HG03175 (cell line): ENCODE measurements around the gene TRAPPC6A.

Experiments used
- ATAC-seq: cut with Tn5 transposase; IDR thresholded peaks from one replicate; pipeline ENCODE4 v1.9.1; 2021; ENCODE audit warnings: mild to moderate bottlenecking, moderate library complexity; ENCODE audit not compliant: unreplicated experiment

TRAPPC6A gene

DNA sequence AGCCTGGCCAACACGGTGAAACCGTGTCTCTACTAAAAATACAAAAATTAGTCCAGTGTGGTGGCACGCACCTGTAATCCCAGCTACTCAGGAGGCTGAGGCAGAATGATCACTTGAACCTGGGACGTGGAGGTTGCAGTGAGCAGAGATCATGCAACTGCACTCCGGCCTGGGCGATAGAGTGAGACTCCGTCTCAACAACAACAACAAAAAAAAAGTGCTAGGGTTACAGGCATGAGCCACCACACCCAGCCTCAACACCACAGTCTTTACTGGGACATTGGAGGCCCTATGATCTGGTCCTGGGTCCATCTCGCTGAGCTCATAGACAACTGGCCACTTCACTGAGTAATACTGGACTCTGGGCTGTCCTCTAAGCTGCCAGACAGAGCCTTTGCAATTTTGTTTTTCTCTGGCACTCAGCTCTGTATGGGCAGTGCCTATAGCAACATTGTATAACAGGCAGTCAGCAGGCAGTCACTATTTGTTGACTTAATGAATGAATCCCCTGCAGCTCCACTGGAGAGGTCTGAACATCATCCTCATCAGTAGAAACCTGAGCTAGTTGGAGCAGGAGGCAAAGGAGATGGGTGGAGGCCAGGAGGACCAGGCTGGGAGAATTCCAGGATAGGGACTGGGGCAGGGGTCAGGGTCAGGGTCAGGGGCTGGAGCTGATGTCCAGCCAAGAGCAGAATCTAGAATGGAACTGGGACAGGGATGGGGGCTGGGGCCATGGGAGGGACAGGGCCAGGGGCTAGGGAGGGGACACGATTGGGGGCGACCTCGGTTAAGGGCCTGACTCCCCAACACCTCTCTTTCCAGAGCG, 8.7 kb upstream of the TRAPPC6A start:
- ATAC-seq = no peak

DNA sequence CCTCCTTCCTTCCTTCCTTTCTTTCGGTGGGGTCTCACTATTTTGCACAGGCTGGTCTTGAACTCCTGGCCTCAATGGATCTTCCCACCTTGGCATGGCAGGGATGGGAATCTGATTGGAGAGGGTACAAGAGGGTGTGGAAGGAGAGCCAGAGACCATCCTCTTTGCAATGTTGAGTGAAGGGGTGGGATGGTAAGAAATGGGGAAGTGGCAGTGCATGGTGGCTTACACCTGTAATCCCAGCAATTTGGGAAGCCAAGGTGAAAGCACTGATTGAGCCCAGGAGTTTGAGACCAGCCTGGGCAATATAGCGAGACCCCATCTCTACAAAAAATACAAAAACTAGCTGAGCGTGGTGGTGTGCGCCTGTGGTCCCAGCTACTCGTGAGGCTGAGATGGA, 6.1 kb upstream of the TRAPPC6A start:
- no peak for ATAC-seq

DNA sequence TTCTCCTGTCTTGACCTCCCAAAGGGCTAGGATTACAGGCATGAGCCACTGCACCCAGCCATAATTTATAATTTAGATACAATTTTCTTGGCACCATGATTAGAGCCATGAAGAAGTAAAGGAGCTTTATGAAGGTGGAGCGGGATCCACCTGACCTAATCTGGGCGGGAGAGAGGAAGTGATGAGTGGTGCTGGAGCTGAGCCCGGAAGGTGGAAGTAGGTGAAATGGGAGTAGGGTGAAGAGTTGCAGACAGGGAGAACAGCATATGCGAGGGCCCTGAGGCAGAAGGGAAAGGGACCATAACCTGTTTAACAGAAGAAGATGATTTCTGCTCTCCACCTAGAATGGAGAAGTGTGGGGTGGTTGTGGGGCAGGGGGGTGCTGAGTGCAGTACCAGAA, 4.7 kb upstream of the TRAPPC6A start:
- no peak for ATAC-seq

DNA sequence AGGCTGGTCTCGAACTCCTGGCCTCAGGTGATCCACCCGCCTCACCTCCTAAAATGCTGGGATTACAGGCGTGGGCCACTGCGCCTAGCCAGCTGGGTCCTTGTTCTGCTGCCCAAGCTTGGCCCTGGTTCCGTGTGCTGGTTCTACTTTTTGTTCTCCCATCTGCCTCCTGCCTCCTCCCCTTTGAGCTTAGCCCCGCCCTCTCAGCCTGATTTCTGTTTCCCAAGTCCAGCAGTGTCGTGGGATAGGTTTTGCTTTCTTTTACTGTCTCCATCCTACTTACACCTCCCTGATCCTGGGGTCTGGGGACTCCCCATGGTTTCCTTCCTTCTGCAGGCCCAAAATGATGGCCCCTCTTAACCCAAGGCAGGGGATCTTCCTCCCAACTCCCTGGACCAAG, 2.9 kb upstream of the TRAPPC6A start:
- ATAC-seq = no peak

DNA sequence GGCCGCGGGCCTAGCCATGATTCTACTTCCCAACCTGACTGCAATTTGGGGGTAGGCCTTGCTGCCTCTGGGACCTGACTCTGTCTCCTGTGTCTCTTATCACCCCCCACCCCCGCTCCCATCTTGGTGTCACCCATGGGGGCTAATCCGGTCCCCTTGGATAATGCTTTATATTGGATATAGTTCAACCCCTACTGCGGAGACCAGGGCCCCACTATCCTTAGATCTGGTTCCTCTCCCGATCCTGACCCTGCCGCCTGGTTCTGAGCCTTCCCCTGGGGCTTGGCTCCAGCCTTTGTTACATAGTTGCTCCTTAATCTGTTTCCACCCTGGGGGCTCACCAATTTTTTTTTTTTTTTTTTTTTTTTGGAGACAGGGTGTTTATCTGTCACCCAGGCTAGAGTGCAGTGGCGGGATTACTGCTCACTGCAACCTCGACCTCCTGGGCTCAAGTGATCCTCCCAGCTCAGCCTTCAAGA, 1.9 kb upstream of the TRAPPC6A start:
- no peak for ATAC-seq

DNA sequence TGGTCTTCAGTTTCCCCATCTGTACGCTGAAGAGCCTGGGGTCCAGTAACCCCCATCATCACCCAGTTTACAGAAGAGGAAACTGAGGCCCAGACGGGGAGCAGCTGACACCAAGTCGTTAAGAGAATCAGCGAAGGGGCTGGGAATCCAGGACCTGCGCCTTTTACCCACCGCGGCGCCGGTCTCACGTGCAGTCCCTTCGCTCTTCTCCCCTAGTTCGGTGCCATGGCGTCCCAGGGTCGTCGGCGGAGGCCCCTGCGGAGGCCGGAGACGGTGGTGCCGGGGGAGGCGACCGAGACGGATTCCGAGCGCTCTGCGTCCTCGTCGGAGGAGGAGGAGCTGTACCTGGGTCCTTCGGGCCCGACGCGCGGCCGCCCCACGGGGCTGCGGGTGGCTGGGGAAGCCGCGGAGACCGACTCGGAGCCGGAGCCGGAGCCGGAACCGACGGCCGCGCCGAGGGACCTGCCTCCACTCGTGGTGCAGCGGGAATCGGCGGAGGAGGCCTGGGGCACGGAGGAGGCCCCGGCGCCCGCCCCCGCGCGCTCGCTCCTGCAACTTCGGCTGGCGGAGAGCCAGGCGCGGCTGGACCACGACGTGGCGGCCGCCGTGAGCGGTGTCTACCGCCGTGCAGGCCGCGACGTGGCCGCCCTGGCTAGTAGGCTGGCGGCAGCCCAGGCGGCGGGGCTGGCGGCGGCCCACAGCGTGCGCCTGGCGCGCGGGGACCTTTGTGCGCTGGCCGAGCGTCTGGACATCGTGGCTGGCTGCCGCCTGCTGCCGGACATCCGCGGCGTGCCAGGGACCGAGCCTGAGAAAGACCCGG, 1.2 kb upstream of the TRAPPC6A start:
- ATAC-seq = no peak

DNA sequence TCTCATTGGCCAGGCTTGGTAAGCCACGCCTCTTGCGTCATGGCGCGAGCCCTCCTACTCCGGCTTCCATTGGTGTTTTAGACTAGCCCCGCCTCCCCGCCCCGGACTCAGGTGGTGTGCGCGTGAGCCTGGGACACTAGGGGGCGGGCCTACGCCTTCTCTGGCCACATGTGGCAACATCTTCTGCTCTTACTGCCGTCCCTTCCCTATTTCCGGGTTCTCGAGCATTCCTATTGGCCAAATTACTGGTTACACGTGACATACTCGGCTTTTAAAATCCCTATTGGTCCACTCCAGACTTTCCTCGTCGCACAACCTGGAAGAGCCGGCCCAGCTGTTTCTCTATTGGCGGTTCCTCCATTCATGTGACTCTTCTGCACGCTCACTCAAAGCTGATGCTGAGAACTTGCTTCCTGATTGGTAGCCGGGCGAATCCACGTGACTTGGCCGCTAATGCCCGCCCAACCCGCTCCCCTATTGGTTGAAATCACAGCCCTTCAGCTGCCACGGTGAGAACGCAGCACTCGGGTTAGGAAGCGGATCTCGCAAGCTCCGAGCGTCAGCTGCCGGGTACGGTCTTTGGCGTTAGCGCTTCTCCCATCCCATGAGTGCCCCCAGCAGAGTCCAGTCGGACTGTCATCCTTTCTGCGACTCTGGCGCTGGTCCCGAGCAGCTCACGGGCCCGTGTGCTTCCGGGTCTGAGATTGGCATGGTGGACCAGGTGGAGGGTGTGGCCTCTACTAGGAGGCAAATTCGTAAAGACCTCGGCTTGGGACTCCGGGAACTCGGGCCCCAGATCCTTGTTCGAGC, 430 bp upstream of the TRAPPC6A start, which contains the start of gene BLOC1S3:
TSS of gene BLOC1S3 (plus strand) at position 523 of the 810 bp plus-strand sequence. CDS start 513 bp downstream, outside the sequence.
- peak; percentile 81 for ATAC-seq

DNA sequence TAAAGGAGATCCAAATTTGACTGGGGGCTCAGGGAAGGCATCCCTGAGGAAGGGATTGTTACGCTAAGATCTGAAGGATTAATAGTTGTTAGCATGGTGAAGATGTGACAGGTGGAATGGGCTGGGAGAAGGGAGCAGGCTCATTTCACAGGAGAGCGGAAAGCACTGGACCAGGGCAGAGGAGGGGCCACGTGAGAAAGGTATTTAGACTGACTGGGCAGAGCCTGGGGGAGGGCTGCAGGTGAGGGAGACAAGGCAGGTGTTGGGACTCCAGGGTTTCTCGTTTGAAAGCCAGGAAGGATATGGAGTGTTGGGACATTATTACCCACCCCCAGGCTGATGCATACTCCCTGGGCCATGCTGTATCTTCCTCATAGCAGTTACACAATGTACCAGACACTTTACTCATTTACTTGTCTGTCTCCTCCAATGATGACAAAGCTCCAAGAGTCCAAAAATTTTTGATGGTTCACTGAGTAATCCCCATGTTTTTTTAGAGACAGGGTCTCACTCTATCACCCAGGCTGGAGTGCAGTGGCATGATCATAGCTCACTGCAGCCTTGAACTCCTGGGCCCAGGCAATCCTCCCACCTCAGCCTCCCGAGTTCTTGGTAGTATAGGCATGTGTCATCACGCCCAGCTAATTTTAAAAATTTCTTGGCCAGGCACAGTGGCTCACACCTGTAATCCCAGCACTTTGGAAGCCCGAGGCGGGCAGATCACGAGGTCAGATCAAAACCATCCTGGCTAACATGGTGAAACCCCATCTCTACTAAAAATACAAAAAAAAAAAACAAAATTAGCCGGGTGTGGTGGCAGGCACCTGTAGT, 2.3 kb downstream of the TRAPPC6A start:
- no peak for ATAC-seq

DNA sequence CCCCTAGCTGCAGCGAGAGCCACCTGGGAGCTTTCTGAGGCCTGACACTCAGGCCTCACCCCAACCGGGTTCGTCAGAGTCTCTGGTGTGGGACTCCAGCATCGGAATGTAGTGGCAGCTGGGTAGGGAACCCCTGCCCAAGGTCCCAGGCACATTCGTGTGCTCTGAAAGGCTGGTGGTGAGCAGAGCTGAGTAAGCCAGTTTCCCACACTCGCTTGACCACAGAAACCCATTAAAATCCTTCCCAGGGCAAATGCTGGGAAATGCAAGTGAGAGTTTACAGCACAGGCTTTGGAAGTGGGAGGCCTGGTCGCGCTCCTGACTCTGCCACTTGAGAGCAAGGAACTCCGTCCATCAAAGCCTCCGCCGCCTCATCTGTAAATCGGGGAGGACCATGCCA, 4.2 kb downstream of the TRAPPC6A start:
- no peak for ATAC-seq

DNA sequence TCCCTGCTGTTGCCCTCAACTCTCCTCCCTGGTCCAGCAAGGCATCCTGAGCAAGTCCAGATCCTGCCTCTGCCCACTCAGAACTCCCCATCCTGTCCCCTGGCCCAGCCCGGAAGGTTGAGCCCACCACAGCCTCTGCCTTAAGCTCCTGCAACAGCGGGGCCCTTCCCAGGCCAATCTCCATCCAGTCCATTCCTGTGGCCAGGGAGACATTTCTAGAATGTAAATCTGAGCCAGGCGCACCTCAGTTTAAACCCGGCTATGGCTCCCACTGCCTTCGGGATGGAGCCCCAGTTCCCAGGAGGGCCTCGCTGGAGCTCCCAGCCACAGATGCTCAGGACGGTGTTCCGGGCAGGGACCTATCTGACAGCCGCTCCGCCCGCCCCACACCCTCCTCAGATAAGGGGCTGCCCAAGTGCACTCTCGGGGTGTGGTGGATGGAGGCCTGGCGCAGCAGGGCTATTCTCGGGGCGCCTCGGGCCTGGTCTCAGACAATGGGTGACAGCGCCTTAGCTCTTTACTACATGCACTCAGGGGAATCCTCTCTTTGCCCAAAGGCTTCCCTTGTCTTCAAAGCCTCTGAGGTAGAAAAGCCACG, 5.3 kb downstream of the TRAPPC6A start:
- ATAC-seq = no peak

DNA sequence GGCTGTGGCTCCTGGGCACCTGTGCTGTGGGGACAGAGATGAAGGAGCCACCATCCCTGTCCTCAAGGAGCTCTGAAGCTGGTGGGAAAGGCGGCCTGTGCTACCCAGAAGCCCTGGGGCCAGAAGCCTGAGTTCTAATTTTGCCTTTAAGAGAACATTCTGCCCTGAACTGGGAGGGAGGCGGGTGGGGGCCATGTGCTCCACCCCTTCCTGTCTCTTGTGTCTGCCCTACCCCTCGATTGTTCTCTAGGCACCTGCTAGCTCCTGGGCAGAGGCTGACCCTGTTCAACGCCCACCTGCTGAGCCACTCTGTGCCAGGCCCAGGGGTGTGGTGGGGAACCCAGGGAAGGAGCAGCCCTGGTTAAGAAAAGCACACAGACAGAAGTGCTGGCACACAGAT, 5.9 kb downstream of the TRAPPC6A start:
- no peak for ATAC-seq

DNA sequence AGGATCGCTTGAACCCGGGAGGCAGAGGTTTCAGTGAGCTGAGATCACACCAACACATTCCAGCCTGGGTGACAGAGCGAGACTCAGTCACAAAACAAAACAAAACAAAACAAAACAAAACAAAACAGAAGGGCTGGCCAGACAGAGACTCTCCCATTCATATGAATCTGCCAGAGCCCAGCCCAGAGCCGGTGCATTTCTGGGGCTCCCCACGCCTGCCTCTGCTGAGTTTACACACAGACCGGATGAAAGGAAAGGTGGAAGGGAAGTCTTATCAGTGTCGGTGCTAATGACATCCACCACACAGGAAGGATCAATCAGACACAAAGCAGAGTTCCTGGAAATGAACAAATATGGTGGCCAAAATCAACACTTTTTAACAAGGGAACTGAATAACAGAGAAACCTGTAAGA, 6.8 kb downstream of the TRAPPC6A start:
- no peak for ATAC-seq

DNA sequence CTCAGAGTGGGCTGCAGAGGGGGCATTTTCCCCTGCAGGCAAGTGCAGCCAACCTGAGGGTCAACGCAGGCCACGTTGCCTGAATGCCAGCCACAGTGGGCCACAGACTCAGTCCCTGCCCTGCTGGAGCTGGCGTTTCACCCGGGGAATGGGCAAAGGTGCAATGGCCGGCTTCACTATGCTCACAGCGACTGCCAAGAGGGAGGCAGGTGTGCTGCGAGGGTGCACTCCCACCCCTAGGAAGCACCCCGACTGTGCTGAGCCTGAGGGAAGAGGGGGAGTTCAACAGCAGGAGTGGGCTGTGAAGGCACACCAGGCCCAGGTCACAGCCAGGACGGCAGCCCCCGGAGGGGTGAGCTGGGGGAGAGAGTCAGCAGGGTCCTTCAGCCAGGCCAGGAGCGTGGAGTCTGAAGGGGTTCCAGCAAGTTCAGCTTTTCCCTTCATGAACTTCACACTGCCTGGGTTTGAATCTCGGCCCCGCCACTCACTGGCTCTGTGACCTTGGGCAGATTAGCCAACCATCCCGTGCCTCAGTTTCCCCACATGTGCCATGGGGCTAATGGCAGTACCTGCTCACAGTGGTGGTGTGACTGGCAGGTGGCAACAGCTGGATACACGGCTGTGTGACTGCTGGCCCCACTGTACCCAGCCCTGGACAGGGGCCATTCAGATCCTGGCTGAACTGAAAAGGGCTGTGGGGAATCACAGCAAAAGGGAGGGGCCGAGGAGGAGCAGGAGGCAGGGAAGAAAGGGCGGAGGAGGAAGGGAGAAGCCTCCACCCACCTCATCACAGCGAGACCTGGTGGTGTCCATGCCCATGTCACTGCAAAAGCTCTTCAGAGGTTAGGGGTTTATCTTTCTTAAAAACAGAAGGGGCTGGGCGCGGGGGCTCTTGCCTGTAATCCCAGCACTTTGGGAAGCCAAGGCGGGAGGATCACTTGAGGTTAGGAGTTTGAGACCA, 7.6 kb downstream of the TRAPPC6A start:
- no peak for ATAC-seq

DNA sequence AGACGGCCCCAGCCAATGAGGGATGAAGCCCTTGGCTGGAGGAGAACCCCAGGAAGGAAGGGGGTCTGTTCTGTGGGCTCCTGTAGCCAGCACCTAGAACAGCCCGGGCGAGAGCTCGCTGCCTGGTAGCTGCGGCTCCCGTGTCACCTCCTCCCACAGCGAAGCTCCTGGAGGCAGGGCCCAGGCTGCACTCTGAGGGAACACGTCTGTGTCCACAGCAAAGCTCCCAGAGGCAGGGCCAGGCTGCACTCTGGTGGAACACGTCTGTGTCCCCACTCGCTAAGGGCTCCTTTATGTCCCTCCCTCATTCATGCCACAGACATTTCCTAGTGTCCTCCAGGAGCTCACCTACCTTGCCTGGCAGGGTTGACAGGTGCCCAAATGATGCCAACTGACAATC, 8.4 kb downstream of the TRAPPC6A start:
- no peak for ATAC-seq

DNA sequence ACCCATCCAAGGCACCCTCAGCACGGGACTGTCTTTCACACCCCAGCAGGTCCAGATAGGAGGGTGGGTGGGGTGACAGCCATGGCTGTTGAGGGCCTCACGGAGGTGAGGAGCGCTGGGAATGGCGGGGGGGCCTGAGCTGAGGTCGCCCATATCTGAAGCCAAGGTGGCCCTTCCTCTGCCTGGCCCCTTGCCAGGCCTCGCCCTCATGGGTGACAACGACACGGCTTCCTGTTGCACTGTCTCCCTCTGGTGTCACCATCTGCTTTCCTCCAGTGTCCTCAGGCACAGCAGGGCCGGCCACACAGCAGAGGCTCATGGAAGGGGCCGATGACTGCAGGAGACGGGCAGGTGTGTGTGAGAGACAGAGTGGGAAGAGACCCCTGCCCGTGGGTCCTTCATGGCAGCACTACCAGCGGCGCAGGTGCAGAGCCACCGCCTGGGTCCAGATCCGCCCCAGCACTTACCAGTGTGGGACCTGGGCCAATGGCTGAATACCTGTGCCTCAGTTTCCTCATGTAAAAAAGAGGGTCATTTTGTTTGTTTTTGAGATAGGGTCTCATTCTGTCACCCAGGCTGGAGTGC, 9.2 kb downstream of the TRAPPC6A start:
- no peak for ATAC-seq

DNA sequence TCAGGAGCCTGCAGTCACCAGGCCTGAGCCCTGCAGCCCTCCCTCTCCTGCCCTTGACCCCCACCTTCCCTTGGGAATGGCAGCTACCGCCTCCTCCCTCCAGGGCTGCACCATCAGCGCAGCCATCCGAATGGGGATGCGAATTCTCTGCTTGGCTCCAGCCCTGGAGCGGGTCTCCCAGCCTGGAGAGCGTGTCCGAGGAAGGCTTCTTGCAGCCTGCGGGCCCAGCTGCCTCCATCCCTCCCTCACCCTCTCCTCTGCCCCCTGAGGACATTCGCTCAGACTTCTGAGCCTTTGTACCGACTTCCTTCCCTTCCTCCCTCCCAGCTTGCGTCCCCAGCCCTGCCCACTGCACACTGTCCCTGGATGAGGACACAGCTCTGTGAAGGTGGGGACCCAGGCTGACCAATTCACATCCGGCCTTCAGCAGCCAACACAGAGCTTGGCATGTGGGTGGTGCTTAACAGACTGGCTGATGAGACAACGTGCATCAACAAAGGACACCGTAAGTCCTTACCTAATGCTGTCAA, 11.2 kb downstream of the TRAPPC6A start:
- ATAC-seq = no peak

DNA sequence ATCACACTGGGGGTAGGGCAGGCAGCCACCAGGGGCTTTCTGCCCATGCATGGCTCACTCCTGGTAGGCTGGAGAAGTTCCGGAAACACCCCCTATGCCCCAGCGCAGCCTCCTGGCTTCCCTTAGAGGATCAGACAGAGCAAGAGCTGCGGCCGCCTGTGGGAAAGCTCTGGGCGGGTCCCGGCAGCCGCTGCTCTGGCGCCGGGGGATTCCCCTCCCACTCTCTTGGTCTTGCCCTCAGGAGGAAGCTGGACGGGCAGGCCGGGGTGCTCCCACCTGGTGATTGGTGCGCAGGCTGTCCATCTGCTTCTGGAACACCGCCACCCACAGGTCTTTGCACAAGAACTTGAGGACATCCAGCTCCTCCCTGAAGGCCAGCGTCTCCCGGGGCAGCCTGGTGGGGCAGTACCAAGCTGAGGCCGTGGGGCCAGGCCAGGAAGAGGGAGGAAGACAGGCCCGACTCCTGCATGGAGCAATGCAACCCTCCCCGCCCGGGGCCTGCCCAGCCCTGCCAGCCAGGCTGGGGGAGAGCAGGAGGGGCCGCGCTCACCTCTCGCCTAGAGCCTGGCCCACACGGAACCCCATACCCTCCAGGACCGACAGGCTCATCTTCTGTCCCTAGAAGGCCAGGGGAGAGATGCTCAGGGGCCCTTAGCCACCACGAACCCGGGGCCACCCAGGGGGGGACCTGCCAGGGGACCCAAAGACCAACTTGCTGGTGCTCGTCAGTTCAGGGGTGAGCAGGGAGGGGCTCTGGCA, 13.3 kb downstream of the TRAPPC6A start:
- peak; percentile 66 for ATAC-seq
